ENCODE data around the gene ADCK1.

DNA sequence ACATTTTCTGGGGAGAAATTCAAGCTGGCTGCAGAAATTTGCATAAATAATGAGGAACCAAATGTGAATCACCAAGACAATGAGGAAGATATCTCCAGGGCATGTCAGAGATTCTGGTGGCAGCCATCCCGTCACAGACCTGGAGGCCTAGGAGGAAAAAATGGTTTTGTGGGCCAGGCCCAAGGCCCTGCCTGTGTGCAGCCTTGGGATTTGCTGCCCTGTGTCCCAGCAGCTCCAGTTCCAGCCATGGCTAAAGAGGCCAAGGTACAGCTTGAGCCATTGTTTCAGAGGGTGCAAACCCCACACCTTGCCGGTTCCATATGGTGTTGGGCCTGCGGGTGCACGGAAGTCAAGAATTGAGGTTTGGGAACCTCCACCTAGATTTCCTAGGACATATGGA is 147.5 kb downstream of the ADCK1 start:
- TF ChIP-seq GLI4 (tag by site-specific recombination; IDR thresholded peaks at IDR 0.05) (no peak), ZFP3 (tag by site-specific recombination; IDR thresholded peaks at IDR 0.05; ENCODE audit: low read depth) (no peak), ZNF19 (tag by site-specific recombination; IDR thresholded peaks at IDR 0.05; ENCODE audit: low read depth) (no peak)
- TF ChIP-seq, protein P1, sequence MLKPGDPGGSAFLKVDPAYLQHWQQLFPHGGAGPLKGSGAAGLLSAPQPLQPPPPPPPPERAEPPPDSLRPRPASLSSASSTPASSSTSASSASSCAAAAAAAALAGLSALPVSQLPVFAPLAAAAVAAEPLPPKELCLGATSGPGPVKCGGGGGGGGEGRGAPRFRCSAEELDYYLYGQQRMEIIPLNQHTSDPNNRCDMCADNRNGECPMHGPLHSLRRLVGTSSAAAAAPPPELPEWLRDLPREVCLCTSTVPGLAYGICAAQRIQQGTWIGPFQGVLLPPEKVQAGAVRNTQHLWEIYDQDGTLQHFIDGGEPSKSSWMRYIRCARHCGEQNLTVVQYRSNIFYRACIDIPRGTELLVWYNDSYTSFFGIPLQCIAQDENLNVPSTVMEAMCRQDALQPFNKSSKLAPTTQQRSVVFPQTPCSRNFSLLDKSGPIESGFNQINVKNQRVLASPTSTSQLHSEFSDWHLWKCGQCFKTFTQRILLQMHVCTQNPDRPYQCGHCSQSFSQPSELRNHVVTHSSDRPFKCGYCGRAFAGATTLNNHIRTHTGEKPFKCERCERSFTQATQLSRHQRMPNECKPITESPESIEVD (tag by site-specific recombination; IDR thresholded peaks at IDR 0.05) = no peak
- TF ChIP-seq, protein P2, sequence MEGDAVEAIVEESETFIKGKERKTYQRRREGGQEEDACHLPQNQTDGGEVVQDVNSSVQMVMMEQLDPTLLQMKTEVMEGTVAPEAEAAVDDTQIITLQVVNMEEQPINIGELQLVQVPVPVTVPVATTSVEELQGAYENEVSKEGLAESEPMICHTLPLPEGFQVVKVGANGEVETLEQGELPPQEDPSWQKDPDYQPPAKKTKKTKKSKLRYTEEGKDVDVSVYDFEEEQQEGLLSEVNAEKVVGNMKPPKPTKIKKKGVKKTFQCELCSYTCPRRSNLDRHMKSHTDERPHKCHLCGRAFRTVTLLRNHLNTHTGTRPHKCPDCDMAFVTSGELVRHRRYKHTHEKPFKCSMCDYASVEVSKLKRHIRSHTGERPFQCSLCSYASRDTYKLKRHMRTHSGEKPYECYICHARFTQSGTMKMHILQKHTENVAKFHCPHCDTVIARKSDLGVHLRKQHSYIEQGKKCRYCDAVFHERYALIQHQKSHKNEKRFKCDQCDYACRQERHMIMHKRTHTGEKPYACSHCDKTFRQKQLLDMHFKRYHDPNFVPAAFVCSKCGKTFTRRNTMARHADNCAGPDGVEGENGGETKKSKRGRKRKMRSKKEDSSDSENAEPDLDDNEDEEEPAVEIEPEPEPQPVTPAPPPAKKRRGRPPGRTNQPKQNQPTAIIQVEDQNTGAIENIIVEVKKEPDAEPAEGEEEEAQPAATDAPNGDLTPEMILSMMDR (tag by site-specific recombination; IDR thresholded peaks at IDR 0.05) = no peak
- TF ChIP-seq, protein P3, sequence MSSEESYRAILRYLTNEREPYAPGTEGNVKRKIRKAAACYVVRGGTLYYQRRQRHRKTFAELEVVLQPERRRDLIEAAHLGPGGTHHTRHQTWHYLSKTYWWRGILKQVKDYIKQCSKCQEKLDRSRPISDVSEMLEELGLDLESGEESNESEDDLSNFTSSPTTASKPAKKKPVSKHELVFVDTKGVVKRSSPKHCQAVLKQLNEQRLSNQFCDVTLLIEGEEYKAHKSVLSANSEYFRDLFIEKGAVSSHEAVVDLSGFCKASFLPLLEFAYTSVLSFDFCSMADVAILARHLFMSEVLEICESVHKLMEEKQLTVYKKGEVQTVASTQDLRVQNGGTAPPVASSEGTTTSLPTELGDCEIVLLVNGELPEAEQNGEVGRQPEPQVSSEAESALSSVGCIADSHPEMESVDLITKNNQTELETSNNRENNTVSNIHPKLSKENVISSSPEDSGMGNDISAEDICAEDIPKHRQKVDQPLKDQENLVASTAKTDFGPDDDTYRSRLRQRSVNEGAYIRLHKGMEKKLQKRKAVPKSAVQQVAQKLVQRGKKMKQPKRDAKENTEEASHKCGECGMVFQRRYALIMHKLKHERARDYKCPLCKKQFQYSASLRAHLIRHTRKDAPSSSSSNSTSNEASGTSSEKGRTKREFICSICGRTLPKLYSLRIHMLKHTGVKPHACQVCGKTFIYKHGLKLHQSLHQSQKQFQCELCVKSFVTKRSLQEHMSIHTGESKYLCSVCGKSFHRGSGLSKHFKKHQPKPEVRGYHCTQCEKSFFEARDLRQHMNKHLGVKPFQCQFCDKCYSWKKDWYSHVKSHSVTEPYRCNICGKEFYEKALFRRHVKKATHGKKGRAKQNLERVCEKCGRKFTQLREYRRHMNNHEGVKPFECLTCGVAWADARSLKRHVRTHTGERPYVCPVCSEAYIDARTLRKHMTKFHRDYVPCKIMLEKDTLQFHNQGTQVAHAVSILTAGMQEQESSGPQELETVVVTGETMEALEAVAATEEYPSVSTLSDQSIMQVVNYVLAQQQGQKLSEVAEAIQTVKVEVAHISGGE (tag by site-specific recombination; conservative IDR thresholded peaks at IDR 0.05; ENCODE audit: low read depth) = no peak
- TF ChIP-seq, protein P4, sequence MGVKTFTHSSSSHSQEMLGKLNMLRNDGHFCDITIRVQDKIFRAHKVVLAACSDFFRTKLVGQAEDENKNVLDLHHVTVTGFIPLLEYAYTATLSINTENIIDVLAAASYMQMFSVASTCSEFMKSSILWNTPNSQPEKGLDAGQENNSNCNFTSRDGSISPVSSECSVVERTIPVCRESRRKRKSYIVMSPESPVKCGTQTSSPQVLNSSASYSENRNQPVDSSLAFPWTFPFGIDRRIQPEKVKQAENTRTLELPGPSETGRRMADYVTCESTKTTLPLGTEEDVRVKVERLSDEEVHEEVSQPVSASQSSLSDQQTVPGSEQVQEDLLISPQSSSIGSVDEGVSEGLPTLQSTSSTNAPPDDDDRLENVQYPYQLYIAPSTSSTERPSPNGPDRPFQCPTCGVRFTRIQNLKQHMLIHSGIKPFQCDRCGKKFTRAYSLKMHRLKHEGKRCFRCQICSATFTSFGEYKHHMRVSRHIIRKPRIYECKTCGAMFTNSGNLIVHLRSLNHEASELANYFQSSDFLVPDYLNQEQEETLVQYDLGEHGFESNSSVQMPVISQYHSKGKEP (tag by site-specific recombination; IDR thresholded peaks at IDR 0.05) = no peak
- TF ChIP-seq, protein P5, sequence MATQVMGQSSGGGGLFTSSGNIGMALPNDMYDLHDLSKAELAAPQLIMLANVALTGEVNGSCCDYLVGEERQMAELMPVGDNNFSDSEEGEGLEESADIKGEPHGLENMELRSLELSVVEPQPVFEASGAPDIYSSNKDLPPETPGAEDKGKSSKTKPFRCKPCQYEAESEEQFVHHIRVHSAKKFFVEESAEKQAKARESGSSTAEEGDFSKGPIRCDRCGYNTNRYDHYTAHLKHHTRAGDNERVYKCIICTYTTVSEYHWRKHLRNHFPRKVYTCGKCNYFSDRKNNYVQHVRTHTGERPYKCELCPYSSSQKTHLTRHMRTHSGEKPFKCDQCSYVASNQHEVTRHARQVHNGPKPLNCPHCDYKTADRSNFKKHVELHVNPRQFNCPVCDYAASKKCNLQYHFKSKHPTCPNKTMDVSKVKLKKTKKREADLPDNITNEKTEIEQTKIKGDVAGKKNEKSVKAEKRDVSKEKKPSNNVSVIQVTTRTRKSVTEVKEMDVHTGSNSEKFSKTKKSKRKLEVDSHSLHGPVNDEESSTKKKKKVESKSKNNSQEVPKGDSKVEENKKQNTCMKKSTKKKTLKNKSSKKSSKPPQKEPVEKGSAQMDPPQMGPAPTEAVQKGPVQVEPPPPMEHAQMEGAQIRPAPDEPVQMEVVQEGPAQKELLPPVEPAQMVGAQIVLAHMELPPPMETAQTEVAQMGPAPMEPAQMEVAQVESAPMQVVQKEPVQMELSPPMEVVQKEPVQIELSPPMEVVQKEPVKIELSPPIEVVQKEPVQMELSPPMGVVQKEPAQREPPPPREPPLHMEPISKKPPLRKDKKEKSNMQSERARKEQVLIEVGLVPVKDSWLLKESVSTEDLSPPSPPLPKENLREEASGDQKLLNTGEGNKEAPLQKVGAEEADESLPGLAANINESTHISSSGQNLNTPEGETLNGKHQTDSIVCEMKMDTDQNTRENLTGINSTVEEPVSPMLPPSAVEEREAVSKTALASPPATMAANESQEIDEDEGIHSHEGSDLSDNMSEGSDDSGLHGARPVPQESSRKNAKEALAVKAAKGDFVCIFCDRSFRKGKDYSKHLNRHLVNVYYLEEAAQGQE (tag by site-specific recombination; IDR thresholded peaks at IDR 0.05) = no peak

Measured in HEK293 (cell line).